Keratinocyte (primary cell): ENCODE data around the gene USH2A. TPM values are rescaled to one million over a fixed set of nuclear protein-coding genes. Genes with fewer than 3 reads are reported as not detected.

ENCODE experiments used
- DNase-seq: peaks from one replicate; pipeline ENCODE4 v3.0.0-alpha.2; 2011; ENCODE audit warnings: low read depth, missing footprints, low spot score
- FAIRE-seq: peaks from 2 replicates; lab custom pipeline; 2011; peaks lifted over from hg19 to GRCh38; lab: Jason Lieb, UNC
- H2AFZ ChIP-seq: 2 replicates; pipeline ENCODE4 v1.6.0; 2012; ENCODE audit warnings: low read length, control low read depth, inconsistent platforms; ENCODE audit not compliant: control insufficient read depth
- H3K27ac ChIP-seq: 2 replicates; pipeline ENCODE4 v1.5.1; 2011; ENCODE audit warnings: low read length; ENCODE audit not compliant: control insufficient read depth, insufficient read depth
- H3K27me3 ChIP-seq: 3 replicates; pipeline ENCODE4 v1.6.0; 2011; ENCODE audit warnings: low read length; ENCODE audit not compliant: control insufficient read depth, insufficient read depth; ENCODE audit errors: extremely low read depth
- H3K36me3 ChIP-seq, 2 experiments: 2 replicates in 1 of 2; 3 replicates in 1 of 2; pipeline ENCODE4 v1.5.1; 2011; ENCODE audit warnings: low read length in 2 of 2, mild to moderate bottlenecking in 1 of 2; ENCODE audit not compliant: control insufficient read depth in 2 of 2, insufficient read depth in 2 of 2; ENCODE audit errors: extremely low read depth in 1 of 2
- H3K4me1 ChIP-seq: 3 replicates; pipeline ENCODE4 v1.5.1; 2011; ENCODE audit warnings: low read length; ENCODE audit not compliant: control insufficient read depth, insufficient read depth; ENCODE audit errors: extremely low read depth
- H3K4me2 ChIP-seq: 3 replicates; pipeline ENCODE4 v1.6.0; 2011; ENCODE audit warnings: low read depth, low read length; ENCODE audit not compliant: control insufficient read depth, insufficient read depth; ENCODE audit errors: extremely low read depth
- H3K4me3 ChIP-seq, 3 experiments: fragments of 200-600 bp in 1 of 3; sonication (generic) in 1 of 3; 2 replicates in 2 of 3; 3 replicates in 1 of 3; pipeline ENCODE4 v1.5.1; 2011 to 2016; ENCODE audit warnings: low read length in 3 of 3, mild to moderate bottlenecking in 3 of 3, control low read depth in 2 of 3, inconsistent platforms in 1 of 3, low read depth in 1 of 3, mixed read lengths in 1 of 3, mixed run types in 1 of 3, moderate library complexity in 1 of 3; ENCODE audit not compliant: control insufficient read depth in 2 of 3, insufficient read depth in 2 of 3; ENCODE audit errors: extremely low read depth in 1 of 3
- H3K79me2 ChIP-seq: 2 replicates; pipeline ENCODE4 v1.6.0; 2012; ENCODE audit warnings: low read length; ENCODE audit not compliant: control insufficient read depth, insufficient read depth
- H3K9ac ChIP-seq: 3 replicates; pipeline ENCODE4 v1.6.0; 2011; ENCODE audit warnings: low read length; ENCODE audit not compliant: control insufficient read depth, insufficient read depth; ENCODE audit errors: extremely low read depth
- H3K9me1 ChIP-seq: 3 replicates; pipeline ENCODE4 v1.6.0; 2011; ENCODE audit warnings: low read length; ENCODE audit not compliant: control insufficient read depth, insufficient read depth; ENCODE audit errors: extremely low read depth
- H3K9me3 ChIP-seq: 2 replicates; pipeline ENCODE4 v1.5.1; 2012; ENCODE audit warnings: low read depth, low read length; ENCODE audit not compliant: control insufficient read depth
- H4K20me1 ChIP-seq: 3 replicates; pipeline ENCODE4 v1.6.0; 2011; ENCODE audit warnings: low read length; ENCODE audit not compliant: control insufficient read depth, insufficient read depth; ENCODE audit errors: extremely low read depth
- CTCF ChIP-seq, 3 experiments: IDR thresholded peaks in 1 of 3; conservative IDR thresholded peaks in 1 of 3; optimal IDR thresholded peaks in 1 of 3; 2 replicates in 2 of 3; 3 replicates in 1 of 3; pipeline versions ENCODE3 to v1.5.1; 2011; ENCODE audit warnings: low read length in 3 of 3, mild to moderate bottlenecking in 3 of 3, moderate library complexity in 2 of 3, control low read depth in 1 of 3, inconsistent platforms in 1 of 3; ENCODE audit not compliant: insufficient read depth in 2 of 3; ENCODE audit errors: extremely low read depth in 1 of 3
- EZH2 ChIP-seq: IDR thresholded peaks from one replicate; pipeline ENCODE4 v1.6.1; 2012; ENCODE audit warnings: inconsistent platforms, mild to moderate bottlenecking, low read length, moderate library complexity
- dilution Hi-C: fragments of 300-500 bp; cut with MboI; formaldehyde crosslinking; loops from one replicate; pipeline ENCODE4 v1.7.0; 2020; ENCODE audit warnings: low sequenced_read_pairs; ENCODE audit not compliant: extremely low pct_ligation_motif_present
- polyA plus RNA-seq, 5 experiments: library from polyadenylated mRNA; depleted of rRNA in 3 of 5; stranded (reverse) in 3 of 5; stranded (forward) in 1 of 5; unstranded in 1 of 5; fragments of >200 nt; gene quantifications; 1 replicate in 1 of 5; 2 replicates in 3 of 5; 3 replicates in 1 of 5; pipeline versions ENCODE4 v1.2.1 to v1.2.3, GENCODE V29; 2011 to 2012; ENCODE audit warnings: missing spikeins in 2 of 5, low read depth in 1 of 5, low replicate concordance in 1 of 5

The USH2A gene
- polyA plus RNA-seq, 1 donor (not counting 4 experiments of a cell fraction or from before 2014, with no cell fraction given) = not detected

- H3K4me1 ChIP-seq = no peaks in the 10 kb centered on the region
- H4K20me1 ChIP-seq = no peaks in the 10 kb centered on the region
- no peak overlapping the region for H2AFZ ChIP-seq
- no peaks in the 10 kb centered on the region for H3K9me1 ChIP-seq
- H3K27ac ChIP-seq = no peak overlapping the region
- dilution Hi-C loops = no loop called here
- FAIRE-seq = no peak
- no peak overlapping the region for H3K4me2 ChIP-seq
- no peaks in the 10 kb centered on the region for H3K79me2 ChIP-seq
- no peak for DNase-seq
- TF ChIP-seq CTCF (optimal IDR thresholded peaks at IDR 0.05 in 1 of 3, IDR thresholded peaks at IDR 0.05 in 1 of 3, conservative IDR thresholded peaks at IDR 0.05 in 1 of 3; ENCODE audit: extremely low read depth in 1 of 3, insufficient read depth in 2 of 3, low read length in 3 of 3) (no peak), EZH2 (no peak)
- no peak overlapping the region for H3K9ac ChIP-seq
- no peaks in the 10 kb centered on the region for H3K36me3 ChIP-seq
- H3K27me3 ChIP-seq = no peaks in the 10 kb centered on the region
- no peaks in the 10 kb centered on the region for H3K9me3 ChIP-seq
- no peak overlapping the region for H3K4me3 ChIP-seq
These were observed 216.1 kb downstream of the USH2A start for GRCh38 chr1:216207154-216207553.

GRCh38 chr1:216205176-216205575 lies 218.1 kb downstream of the USH2A start:
- Histone ChIP-seq H3K4me1 (no peaks in the 10 kb centered on the region), H3K4me2 (no peak overlapping the region), H3K27me3 (no peaks in the 10 kb centered on the region), H3K36me3 (no peaks in the 10 kb centered on the region), H3K4me3 (no peak overlapping the region), H2AFZ (no peak overlapping the region), H3K79me2 (no peaks in the 10 kb centered on the region), H3K9ac (no peak overlapping the region), H3K27ac (no peak overlapping the region), H3K9me3 (no peaks in the 10 kb centered on the region), H4K20me1 (no peaks in the 10 kb centered on the region), H3K9me1 (no peaks in the 10 kb centered on the region)
- TF ChIP-seq EZH2 (no peak), CTCF (optimal IDR thresholded peaks at IDR 0.05 in 1 of 3, IDR thresholded peaks at IDR 0.05 in 1 of 3, conservative IDR thresholded peaks at IDR 0.05 in 1 of 3; ENCODE audit: extremely low read depth in 1 of 3, insufficient read depth in 2 of 3, low read length in 3 of 3) (no peak)
- DNase-seq = no peak
- FAIRE-seq = no peak
- dilution Hi-C loops = no loop called here
